Calu3 (cell line): ENCODE data around the gene HRH3. TPM values are rescaled to one million over a fixed set of nuclear protein-coding genes. Genes with fewer than 3 reads are reported as not detected.

Experiments used
- BruUV-seq: library from RNA; stranded (reverse); fragments of 400-500 nt; replicated peaks from 2 replicates; lab custom pipeline; 2021; lab: Mats Ljungman, UMichigan
- CTCF ChIA-PET: fragments of 300-600 bp; sonication (Branson Sonifier 250); formaldehyde crosslinking; loops from one replicate; lab custom pipeline; 2022; ENCODE audit warnings: antibody characterized with exemption; lab: Charles Lee
- DNase-seq: peaks from one replicate; pipeline ENCODE4 v3.0.0; 2022
- H3K27ac Mint-ChIP-seq: one replicate; pipeline ENCODE4 v1.8.0; 2022; ENCODE audit warnings: mixed read lengths; ENCODE audit not compliant: unreplicated experiment
- H3K27me3 Mint-ChIP-seq: one replicate; pipeline ENCODE4 v1.8.0; 2022; ENCODE audit warnings: mixed read lengths; ENCODE audit not compliant: unreplicated experiment
- H3K36me3 Mint-ChIP-seq: one replicate; pipeline ENCODE4 v1.8.0; 2022; ENCODE audit warnings: mild to moderate bottlenecking, moderate library complexity, mixed read lengths; ENCODE audit not compliant: insufficient read depth, unreplicated experiment
- H3K4me1 Mint-ChIP-seq: one replicate; pipeline ENCODE4 v1.8.0; 2022; ENCODE audit warnings: mild to moderate bottlenecking, low read depth, mixed read lengths; ENCODE audit not compliant: unreplicated experiment
- H3K4me3 Mint-ChIP-seq: one replicate; pipeline ENCODE4 v1.8.0; 2022; ENCODE audit warnings: mild to moderate bottlenecking, low read depth, moderate library complexity, mixed read lengths; ENCODE audit not compliant: unreplicated experiment
- H3K9me3 Mint-ChIP-seq: one replicate; pipeline ENCODE4 v1.8.0; 2022; ENCODE audit warnings: low read depth, mixed read lengths; ENCODE audit not compliant: unreplicated experiment
- intact Hi-C: fragments of 100-400 bp; cut with micrococcal nuclease; formaldehyde crosslinking; loops from one replicate; pipeline ENCODE4 v1.10.0; 2022; ENCODE audit not compliant: unreplicated experiment
- total RNA-seq: library from RNA; stranded (reverse); gene quantifications from 2 replicates; pipeline ENCODE4 v1.2.3, GENCODE V29; 2022
- TF ChIP-seq, protein P1 (sequence below): fragments of 200-600 bp; IDR thresholded peaks from one replicate; pipeline ENCODE4 v1.8.0; 2022; ENCODE audit warnings: antibody characterized with exemption; ENCODE audit not compliant: unreplicated experiment

Gene HRH3
- total RNA-seq, 1 experiment from 2014 or later: not detected

DNA sequence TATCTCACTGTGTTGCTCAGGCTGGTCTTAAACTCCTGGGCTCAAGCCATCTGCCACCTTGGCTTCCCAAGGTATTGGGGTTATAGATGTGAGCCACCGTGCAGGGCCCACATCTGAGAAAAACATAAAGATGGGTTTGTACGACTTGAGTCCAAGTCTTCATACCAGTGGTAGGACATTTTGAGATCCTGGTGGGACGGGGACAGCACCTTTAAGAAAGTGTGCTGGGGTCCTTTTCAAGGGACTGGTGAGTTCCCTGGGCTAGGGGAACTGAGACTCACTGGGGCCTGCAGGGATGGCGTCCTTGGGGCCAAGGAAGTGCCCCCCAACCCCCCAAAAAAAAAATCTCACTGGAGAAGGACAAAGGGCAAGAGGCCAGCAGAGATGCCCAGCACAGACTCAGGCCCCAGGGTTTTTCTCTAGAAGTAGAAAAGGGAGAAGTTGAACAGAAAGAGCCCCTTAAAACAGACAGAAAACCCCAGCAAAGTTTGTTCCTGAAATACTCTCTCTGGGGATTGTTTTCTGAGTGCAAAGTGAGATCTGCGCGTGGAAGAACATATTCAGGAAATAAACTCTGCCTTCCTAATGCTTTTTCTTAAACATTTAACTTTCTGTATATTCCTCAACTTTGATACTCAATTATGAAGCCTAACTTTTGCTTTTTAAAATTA, 28.9 kb upstream of the HRH3 start:
- Mint-ChIP-seq H3K4me1 (peaks cover 28% of the 10 kb centered on the region), H3K27me3 (no peaks in the 10 kb centered on the region), H3K27ac (no peak overlapping the region), H3K9me3 (no peaks in the 10 kb centered on the region), H3K4me3 (no peak overlapping the region), H3K36me3 (peaks cover 25% of the 10 kb centered on the region)
- BruUV-seq: no TSS peak
- intact Hi-C loops: no loop called here
- TF ChIP-seq, protein P1, sequence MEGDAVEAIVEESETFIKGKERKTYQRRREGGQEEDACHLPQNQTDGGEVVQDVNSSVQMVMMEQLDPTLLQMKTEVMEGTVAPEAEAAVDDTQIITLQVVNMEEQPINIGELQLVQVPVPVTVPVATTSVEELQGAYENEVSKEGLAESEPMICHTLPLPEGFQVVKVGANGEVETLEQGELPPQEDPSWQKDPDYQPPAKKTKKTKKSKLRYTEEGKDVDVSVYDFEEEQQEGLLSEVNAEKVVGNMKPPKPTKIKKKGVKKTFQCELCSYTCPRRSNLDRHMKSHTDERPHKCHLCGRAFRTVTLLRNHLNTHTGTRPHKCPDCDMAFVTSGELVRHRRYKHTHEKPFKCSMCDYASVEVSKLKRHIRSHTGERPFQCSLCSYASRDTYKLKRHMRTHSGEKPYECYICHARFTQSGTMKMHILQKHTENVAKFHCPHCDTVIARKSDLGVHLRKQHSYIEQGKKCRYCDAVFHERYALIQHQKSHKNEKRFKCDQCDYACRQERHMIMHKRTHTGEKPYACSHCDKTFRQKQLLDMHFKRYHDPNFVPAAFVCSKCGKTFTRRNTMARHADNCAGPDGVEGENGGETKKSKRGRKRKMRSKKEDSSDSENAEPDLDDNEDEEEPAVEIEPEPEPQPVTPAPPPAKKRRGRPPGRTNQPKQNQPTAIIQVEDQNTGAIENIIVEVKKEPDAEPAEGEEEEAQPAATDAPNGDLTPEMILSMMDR: no peak
- CTCF ChIA-PET: no interaction called here
- no peak for DNase-seq

DNA sequence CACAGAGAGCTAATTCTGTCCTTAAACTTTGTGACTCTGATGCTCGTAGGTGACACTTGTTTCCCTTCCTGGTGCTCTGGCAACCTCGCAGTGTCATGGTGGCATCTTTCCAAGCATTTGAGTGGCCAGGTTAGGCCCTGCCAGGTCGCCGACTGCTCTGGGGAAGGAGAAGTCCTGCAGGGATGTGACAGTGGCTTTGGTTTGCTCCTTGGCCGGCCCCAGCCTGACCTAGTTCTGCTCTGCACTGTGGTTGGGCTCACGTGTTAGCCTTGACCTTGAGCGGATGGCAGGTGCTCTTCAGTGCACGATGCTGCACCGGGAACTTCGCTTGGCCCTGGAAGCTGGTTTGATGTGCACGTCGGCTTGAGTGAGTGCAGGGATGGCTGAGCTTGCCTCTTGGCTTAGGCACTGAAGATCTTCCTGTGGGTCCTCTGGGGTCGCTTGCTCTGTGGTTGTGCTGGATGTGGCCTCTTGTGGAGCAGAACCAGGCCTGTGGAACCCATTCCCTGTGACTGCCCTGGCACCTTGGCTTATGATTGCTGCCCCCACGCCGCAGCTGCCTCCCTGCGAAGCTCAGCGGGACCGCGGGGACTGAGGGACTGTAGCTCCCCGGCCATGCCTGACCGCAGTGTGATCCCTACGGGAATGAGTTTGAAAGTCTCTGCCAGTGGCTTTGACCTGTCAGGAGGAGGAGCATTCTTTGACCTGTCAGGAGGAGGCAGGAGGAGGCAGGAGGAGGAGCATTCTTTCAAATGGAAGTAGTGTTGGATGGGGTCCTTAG, 27.0 kb upstream of the HRH3 start:
- DNase-seq: no peak
- Mint-ChIP-seq H3K27ac (no peak overlapping the region), H3K4me1 (peaks cover 29% of the 10 kb centered on the region), H3K36me3 (peaks cover 39% of the 10 kb centered on the region), H3K4me3 (no peak overlapping the region), H3K9me3 (no peaks in the 10 kb centered on the region), H3K27me3 (no peaks in the 10 kb centered on the region)
- no TSS peak for BruUV-seq
- TF ChIP-seq, protein P1: no peak
- intact Hi-C loops: no loop called here
- CTCF ChIA-PET: no interaction called here

DNA sequence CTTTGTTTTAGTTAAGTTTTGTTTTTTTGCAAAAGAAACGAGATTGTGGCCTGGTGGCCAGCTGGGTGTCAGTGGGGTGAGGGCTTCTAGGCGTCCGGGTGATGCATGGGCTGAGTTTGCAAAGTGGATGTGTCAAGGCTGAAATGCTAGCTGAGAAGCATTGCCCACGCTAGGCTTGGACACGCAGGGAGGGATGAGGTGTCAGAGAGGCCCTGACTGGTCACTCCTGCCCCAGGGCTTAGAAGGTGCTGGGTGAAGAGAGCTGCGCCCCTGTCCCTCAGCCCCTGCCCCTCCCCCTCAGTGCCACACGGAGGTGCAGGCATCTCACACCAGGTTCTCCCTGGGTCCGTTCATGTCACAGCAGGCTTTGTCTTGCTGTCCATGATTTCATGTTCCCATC, 26.4 kb upstream of the HRH3 start:
- CTCF ChIA-PET: no interaction called here
- H3K9me3 Mint-ChIP-seq: no peaks in the 10 kb centered on the region
- TF ChIP-seq, protein P1: no peak
- H3K27ac Mint-ChIP-seq: no peak overlapping the region
- no peaks in the 10 kb centered on the region for H3K27me3 Mint-ChIP-seq
- intact Hi-C loops: no loop called here
- H3K4me3 Mint-ChIP-seq: no peak overlapping the region
- H3K36me3 Mint-ChIP-seq: peaks cover 43% of the 10 kb centered on the region
- BruUV-seq: no TSS peak
- DNase-seq: no peak
- peaks cover 34% of the 10 kb centered on the region for H3K4me1 Mint-ChIP-seq

DNA sequence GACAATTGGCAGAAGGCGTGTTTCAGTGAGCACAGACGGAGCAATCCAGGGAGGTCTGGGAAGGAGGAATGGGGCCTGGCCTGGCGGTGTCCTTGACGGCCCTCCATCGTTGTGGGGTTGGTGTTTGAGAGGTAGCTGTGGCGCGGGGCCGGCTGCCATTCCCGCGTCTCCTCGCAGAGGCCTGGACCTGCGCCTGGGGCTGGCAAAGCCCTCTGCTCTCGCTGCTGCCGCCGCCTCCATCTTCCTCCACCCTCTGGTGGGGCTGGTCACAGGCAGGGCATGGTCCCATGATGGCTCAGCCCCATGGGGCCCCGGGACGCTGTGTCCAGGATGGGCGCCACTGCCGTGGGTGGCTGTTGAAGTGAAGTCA, 25.8 kb upstream of the HRH3 start:
- CTCF ChIA-PET: interaction anchor here (0.6 kb wide), 1 partner anchor 226 kb away, joined by 3 read pairs; no protein-coding TSS in a partner anchor
- Mint-ChIP-seq H3K27me3 (no peaks in the 10 kb centered on the region), H3K4me3 (no peak overlapping the region), H3K27ac (no peak overlapping the region), H3K36me3 (peaks cover 48% of the 10 kb centered on the region), H3K9me3 (no peaks in the 10 kb centered on the region), H3K4me1 (peaks cover 40% of the 10 kb centered on the region)
- TF ChIP-seq, protein P1: no peak
- no TSS peak for BruUV-seq
- intact Hi-C loops: no loop called here
- DNase-seq: no peak
